Naive thymus-derived CD8-positive, alpha-beta T cell (primary cell): Measurements from ENCODE around the gene PYGB. TPM values are rescaled to one million over a fixed set of nuclear protein-coding genes. Genes with fewer than 3 reads are reported as not detected.
A peak's percentile ranks its signal among the peaks of the same experiment; 100 is the strongest.

Source experiments
- ATAC-seq, 2 donors: fragments of 150-1000 bp; cut with Tn5 transposase in 1 of 2; sonication (Bioruptor Pico), chemical (Tn5 transposase) in 1 of 2; 1 replicate in 1 of 2; 2 replicates in 1 of 2; pipeline ENCODE4 v1.10.0; 2021; ENCODE audit warnings: mild to moderate bottlenecking in 2 of 2, moderate library complexity in 2 of 2
- POLR2A ChIA-PET: fragments of 350-600 bp; sonication (Branson Sonifier 250); formaldehyde crosslinking; loops from one replicate; lab custom pipeline; 2021; ENCODE audit warnings: antibody characterized with exemption; lab: Charles Lee
- DNase-seq, 10 donors: peaks; one replicate each; pipeline versions ENCODE4 v3.0.0 to v3.0.0-alpha.2; 2020 to 2022
- H3K27ac Mint-ChIP-seq, 10 donors: one replicate each; pipeline ENCODE4 v1.8.0; 2020 to 2022; ENCODE audit warnings: mild to moderate bottlenecking in 10 of 10, mixed read lengths in 10 of 10, moderate library complexity in 4 of 10, inconsistent platforms in 1 of 10
- H3K27me3 Mint-ChIP-seq, 5 donors: one replicate each; pipeline ENCODE4 v1.8.0; 2021 to 2022; ENCODE audit warnings: mixed read lengths in 5 of 5
- H3K36me3 Mint-ChIP-seq, 3 donors: one replicate each; pipeline ENCODE4 v1.8.0; 2020 to 2022; ENCODE audit warnings: mixed read lengths in 3 of 3, mild to moderate bottlenecking in 2 of 3, inconsistent platforms in 1 of 3
- H3K4me1 Mint-ChIP-seq, 4 donors: one replicate each; pipeline ENCODE4 v1.8.0; 2021 to 2022; ENCODE audit warnings: mixed read lengths in 4 of 4
- H3K4me3 Mint-ChIP-seq, 10 donors: one replicate each; pipeline ENCODE4 v1.8.0; 2020 to 2022; ENCODE audit warnings: mild to moderate bottlenecking in 10 of 10, mixed read lengths in 10 of 10, moderate library complexity in 6 of 10, inconsistent platforms in 1 of 10
- H3K9me3 Mint-ChIP-seq, 9 donors: one replicate each; pipeline ENCODE4 v1.8.0; 2020 to 2022; ENCODE audit warnings: mixed read lengths in 9 of 9, mild to moderate bottlenecking in 3 of 9, inconsistent platforms in 1 of 9, moderate library complexity in 1 of 9
- polyA plus RNA-seq, 3 donors: library from polyadenylated mRNA; unstranded; fragments of 300-500 nt; fragmentation: Illumina TruSeq; gene quantifications; one replicate each; pipeline ENCODE4 v1.2.3, GENCODE V29; 2021
- total RNA-seq, 8 experiments: library from RNA in 2 of 8; stranded (reverse) in 2 of 8; gene quantifications; one replicate each; pipeline ENCODE4 v1.2.3 and lab custom pipeline; 2021 to 2026

The PYGB gene
- total and polyA plus RNA-seq, 5 experiments from 2014 or later, result 39.9 to 107 (median 54.4) TPM

DNA sequence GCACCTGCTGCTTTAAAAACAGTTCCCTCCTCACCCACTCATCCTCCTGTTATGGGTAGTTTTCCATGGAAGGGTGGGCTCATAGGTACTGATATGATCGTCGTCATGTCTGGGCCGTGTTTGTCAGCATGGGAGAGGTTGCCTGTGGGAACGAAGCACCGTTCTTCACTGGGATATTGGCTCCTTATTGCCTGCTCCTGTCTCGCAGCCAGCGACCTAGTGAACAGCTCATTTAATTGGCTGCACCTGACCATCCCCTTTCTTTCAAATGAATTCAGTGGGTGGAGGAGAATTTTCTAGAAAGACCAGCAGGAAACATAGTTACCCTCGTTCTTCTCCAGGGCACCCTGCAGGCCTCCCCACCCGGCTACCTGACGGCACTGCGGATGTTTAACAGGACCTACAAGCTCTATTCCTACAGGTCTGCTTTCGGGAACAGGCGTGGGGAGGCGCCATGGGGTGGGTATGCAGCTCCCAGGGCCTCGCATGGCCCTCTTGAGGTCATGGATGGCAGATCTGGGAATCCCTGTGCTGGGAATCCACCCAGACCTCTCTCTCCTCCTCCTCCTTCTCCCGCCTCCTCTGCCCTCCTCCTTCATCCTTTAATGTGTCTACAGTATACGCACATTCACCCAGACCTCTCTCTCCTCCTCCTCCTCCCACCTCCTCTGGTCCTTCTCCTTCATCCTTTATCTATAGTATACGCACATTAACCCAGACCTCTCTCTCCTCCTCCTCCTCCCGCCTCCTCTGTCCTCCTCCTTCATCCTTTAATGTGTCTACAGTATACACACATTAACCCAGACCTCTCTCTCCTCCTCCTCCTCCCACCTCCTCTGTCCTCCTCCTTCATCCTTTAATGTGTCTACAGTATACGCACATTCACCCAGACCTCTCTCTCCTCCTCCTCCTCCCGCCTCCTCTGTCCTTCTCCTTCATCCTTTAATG, 30.4 kb upstream of the PYGB start:
- Mint-ChIP-seq H3K9me3 (no peaks in the 10 kb centered on the region), H3K4me1 (peaks cover 0 to 6% (median 0%) of the 10 kb centered on the region in 4 donors), H3K4me3 (no peak overlapping the region), H3K36me3 (peaks cover 0 to 40% (median 15%) of the 10 kb centered on the region in 3 donors), H3K27ac (peak overlapping the region in 1 of 10 donors; percentile 37), H3K27me3 (no peaks in the 10 kb centered on the region)
- DNase-seq (no peak), ATAC-seq (no peak)
- POLR2A ChIA-PET, result no interaction called here

DNA sequence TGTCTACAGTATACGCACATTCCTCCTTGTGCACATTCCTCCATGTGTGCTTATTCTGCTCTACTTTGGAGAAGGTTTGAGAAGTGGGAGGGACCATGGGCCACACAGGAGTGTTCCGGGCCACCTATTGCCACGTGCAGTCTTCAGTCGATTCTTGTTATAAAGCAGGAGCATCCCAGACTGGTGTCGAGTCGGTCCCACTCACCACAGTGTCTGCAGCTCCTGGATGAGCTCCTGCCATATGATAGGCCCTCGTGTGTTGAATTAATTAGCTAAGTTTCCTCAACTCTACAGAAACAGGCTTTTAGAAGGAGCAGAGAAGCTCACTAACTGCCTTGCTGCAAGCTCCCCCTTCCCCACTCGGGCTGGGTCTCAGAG, 29.8 kb upstream of the PYGB start:
- peak overlapping the region in 2 of 10 donors; percentile 37 to 40 for H3K27ac Mint-ChIP-seq
- no peaks in the 10 kb centered on the region for H3K27me3 Mint-ChIP-seq
- POLR2A ChIA-PET, result no interaction called here
- H3K9me3 Mint-ChIP-seq, result no peaks in the 10 kb centered on the region
- ATAC-seq, result no peak
- H3K36me3 Mint-ChIP-seq, result peaks cover 0 to 40% (median 15%) of the 10 kb centered on the region in 3 donors
- DNase-seq, result no peak
- H3K4me3 Mint-ChIP-seq, result no peak overlapping the region
- peaks cover 0 to 6% (median 0%) of the 10 kb centered on the region in 4 donors for H3K4me1 Mint-ChIP-seq

DNA sequence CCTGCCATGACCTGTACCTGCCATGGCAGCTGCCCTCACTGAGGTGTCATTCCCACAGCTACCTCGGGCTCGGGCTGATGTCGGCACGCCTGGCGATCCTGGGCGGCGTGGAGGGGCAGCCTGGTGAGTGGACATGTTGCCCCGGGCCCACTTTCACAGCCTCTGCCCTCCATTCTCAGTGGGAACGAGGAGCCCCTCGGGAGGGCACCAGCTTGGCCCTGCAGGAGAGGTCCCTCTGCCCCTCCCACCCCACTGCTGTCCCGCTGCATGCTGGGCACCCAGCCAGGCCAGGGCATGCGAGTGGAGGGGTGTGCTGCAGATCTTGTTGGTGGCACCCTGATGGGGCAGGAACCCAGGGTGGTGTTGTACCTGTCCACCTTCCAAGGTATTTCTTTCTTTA, 29.4 kb upstream of the PYGB start:
- ATAC-seq (no peak), DNase-seq (no peak)
- Mint-ChIP-seq H3K4me3 (no peak overlapping the region), H3K27me3 (no peaks in the 10 kb centered on the region), H3K27ac (no peak overlapping the region), H3K4me1 (peaks cover 0 to 6% (median 0%) of the 10 kb centered on the region in 4 donors), H3K36me3 (peaks cover 0 to 37% (median 13%) of the 10 kb centered on the region in 3 donors), H3K9me3 (no peaks in the 10 kb centered on the region)
- POLR2A ChIA-PET, result no interaction called here

DNA sequence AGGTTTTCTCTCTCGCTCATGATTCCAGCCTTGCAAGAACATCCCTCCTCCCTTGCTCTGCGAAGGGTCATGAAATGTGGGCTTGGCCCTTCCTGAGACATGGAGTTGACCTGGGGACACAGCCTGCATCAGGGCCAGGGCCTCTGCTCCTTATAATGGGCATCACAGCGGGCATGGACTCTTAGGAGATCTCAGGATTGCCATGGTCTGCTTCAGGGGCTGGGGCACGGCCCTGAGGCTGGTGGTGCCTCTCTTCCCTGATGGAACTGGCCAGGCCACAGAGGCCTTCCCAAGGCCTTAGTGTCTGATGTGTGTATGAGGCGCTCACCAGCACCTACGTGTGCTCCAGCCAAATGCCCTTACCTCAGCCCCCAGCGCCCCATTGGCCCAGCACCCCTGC, 28.5 kb upstream of the PYGB start:
- H3K36me3 Mint-ChIP-seq, result peaks cover 0 to 34% (median 11%) of the 10 kb centered on the region in 3 donors
- no peaks in the 10 kb centered on the region for H3K27me3 Mint-ChIP-seq
- no peak for ATAC-seq
- POLR2A ChIA-PET, result no interaction called here
- peaks cover 0 to 6% (median 0%) of the 10 kb centered on the region in 4 donors for H3K4me1 Mint-ChIP-seq
- H3K9me3 Mint-ChIP-seq, result no peaks in the 10 kb centered on the region
- no peak for DNase-seq
- H3K4me3 Mint-ChIP-seq, result no peak overlapping the region
- H3K27ac Mint-ChIP-seq, result peak overlapping the region in 4 of 10 donors; percentile 23 to 62 (median 38)

DNA sequence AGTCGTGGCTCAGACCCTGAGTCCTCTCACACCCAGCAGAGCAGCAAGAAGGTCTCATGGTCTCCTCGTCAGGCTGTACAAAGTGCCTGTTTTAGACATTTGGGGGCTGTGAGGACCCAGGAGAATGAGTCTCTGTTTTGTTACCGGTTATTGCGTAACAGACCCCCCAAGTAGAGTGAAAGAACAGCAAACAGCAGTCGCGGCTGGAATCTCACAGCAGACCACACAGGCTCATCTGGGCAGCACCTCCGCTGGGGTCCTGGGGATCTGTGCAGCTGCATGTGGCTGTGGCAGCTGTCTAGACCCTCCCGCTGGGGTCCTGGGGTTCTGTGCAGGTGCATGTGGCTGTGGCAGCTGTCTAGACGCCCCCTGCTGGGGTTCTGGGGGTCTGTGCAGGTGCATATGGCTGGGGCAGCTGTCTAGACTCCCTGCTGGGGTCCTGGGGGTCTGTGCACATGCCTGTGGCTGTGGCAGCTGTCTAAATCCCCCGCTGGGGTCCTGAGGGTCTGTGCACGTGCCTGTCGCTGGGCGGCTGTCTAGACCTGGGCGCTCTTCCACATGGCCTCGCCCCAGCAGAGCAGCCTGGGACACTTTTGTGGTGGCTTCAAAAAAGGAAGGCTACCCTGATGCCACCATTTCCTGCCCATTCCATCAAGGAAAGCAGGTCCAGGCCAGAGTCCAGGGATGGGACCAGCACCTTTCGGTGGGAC, 27.7 kb upstream of the PYGB start:
- POLR2A ChIA-PET, result interaction anchor here (1.1 kb wide), 1 partner anchor 30 kb away, joined by 3 read pairs; no protein-coding TSS in a partner anchor
- Mint-ChIP-seq H3K27me3 (no peaks in the 10 kb centered on the region), H3K36me3 (peaks cover 0 to 30% (median 11%) of the 10 kb centered on the region in 3 donors), H3K9me3 (no peaks in the 10 kb centered on the region), H3K4me3 (no peak overlapping the region), H3K4me1 (peaks cover 0 to 6% (median 0%) of the 10 kb centered on the region in 4 donors), H3K27ac (peak overlapping the region in 2 of 10 donors; percentile 23 to 47)
- ATAC-seq (peak in 1 of 2 donors; percentile 57), DNase-seq (peak in 2 of 10 donors; percentile 9 to 15)

DNA sequence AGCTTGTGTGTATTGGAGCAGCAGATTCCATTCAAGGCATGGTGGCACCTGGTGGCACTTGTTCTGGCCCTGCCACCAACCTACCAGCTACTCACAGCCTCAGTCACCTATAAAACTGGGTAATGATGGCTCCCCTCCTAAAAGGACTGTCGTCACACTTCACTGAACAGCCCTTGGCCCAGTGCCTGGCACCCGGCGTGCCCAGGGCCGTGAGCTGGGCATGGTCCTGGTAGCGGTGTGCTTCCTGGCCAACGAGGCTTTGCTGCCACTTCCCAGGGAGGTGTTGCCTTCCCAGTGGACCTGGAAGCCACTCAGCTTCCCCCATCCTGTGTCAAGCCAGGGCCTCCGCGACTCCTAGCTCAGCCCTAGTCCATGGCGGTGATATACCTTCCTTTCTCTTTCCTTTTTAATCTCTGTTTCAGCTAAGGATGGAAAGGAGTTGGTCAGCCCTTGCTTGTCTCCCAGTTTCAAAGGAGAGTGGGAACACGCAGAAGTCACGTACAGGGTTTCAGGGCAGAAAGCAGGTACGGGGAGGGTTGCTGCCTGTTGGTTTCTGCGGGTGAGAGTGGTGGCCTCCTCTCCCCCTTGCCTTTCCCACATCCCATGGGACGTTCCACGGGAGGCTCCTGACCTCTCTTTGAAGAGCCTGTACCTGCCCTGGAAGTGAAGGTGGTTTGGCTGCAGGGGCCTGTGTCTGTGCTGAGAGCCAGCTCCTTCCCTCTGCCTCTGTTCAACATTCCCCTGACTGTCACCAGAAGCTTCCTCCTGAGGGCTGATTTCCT, 26.9 kb upstream of the PYGB start:
- POLR2A ChIA-PET, result interaction anchor here (1.1 kb wide), 1 partner anchor 29 kb away, joined by 3 read pairs; no protein-coding TSS in a partner anchor
- no peak overlapping the region for H3K4me3 Mint-ChIP-seq
- H3K27ac Mint-ChIP-seq, result peak overlapping the region in 1 of 10 donors; percentile 63
- H3K27me3 Mint-ChIP-seq, result no peaks in the 10 kb centered on the region
- H3K4me1 Mint-ChIP-seq, result peaks cover 0 to 4% (median 0%) of the 10 kb centered on the region in 4 donors
- H3K9me3 Mint-ChIP-seq, result no peaks in the 10 kb centered on the region
- H3K36me3 Mint-ChIP-seq, result peaks cover 0 to 28% (median 4%) of the 10 kb centered on the region in 3 donors
- ATAC-seq (no peak), DNase-seq (no peak)

DNA sequence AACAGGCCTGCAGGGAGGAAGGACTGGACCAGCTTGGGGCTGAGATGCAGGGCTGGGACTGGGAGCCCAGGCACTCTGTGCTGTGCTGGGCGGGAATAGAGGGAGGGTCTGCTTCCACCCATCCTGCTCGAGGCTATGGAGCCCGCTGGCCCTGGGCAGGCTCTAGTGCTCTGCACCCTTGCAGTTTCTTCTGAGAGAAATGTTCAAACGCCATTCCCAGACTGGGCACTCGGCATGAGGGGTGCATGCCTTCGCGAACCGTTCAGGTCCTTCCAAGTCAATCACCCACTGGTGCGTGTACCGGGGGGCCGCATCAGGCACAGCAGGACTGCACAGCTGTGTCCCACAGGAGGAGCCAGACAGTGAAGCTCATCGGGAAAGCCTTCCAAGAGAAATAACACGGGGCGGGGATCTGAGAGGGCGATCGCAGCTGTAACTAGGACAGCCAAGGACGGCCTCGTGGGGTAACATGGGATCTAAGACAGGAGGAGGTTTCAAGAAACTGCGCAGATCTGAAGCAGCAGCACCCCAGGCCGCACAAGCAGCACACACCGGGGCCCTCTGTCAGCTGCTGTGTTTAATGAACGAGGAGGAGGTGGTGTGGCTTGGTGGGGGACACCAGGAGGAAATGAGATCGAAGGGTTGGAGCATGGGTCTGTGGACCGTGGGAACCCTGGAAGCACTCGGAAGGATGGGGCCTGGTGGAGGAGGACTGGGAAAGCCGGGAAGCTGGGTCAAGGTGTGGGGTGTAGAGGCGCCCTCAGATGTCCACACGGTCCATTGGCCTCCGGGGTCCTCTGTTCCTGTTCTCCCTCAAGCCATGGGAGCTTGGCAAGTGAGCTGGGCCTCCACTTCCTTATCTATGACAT, 26.1 kb upstream of the PYGB start:
- Mint-ChIP-seq H3K27ac (peak overlapping the region in 3 of 10 donors; percentile 63 to 83 (median 69)), H3K36me3 (peaks cover 0 to 25% (median 0%) of the 10 kb centered on the region in 3 donors), H3K9me3 (no peaks in the 10 kb centered on the region), H3K4me1 (peaks cover 0 to 4% (median 0%) of the 10 kb centered on the region in 4 donors), H3K27me3 (no peaks in the 10 kb centered on the region), H3K4me3 (no peak overlapping the region)
- POLR2A ChIA-PET, result interaction anchor here (0.7 kb wide), 1 partner anchor 22 kb away, joined by 3 read pairs; no protein-coding TSS in a partner anchor
- ATAC-seq, result no peak
- no peak for DNase-seq

DNA sequence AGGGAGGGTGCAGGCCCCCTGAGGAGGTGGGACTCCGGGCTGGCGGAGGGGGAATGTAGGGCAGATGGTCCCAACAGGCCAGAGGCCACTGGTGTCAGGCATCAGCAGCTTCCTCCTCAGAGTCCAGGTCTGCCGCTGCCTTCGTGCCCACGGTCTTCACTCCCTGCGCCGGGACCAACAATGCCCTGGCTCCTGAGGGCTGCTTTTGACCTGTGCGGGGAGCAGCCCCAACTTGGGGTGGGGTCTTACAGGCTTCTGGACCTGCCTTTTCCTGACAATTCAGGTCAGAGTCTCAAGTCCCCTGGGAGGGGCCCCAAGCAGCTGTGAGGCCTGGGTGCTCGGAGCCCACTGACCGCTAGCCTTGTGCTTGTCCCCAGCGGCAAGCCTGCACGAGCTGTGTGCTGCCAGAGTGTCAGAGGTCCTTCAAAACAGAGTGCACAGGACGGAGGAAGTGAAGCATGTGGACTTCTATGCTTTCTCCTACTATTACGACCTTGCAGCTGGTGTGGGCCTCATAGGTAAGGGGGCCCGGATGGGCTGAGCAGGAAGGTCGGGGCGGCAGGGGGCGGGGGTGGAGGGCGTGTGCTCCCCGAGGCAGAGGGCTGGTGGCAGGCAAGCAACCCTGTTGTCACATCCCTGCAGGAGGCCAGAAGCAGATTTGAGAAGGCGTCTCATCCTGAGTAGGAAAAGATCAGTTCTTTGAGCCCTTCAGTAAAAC, 25.3 kb upstream of the PYGB start:
- Mint-ChIP-seq H3K4me1 (peaks cover 0 to 4% (median 0%) of the 10 kb centered on the region in 4 donors), H3K9me3 (no peaks in the 10 kb centered on the region), H3K36me3 (peaks cover 0 to 20% (median 0%) of the 10 kb centered on the region in 3 donors), H3K27me3 (no peaks in the 10 kb centered on the region), H3K27ac (peak overlapping the region in 2 of 10 donors; percentile 33 to 67), H3K4me3 (no peak overlapping the region)
- DNase-seq, result no peak
- POLR2A ChIA-PET, result interaction anchor here (0.7 kb wide), 1 partner anchor 23 kb away, joined by 3 read pairs; no protein-coding TSS in a partner anchor
- ATAC-seq, result no peak

DNA sequence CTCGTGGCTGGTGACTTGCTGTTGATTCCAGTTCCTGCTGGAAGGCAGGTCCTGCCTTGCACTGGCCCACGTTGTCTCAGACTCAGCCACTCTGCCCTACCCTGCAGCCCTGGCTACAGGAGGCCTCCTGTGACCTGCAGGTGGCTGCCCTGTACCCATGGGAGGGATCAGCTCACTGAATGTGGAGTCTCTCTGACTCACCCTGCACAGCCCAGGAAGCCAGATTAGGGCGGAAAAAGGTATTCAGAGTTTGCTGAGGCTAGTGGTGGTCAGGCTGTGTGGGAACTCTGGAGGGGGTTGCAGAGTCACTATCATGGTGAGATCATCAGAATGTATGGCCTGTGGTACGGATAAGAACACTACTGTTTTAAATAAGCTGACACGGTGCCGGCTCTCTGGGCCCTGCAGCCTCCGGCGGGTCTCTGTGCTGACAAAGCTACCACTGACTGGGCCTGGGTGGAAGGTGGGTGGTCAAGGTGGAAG, 24.7 kb upstream of the PYGB start:
- H3K36me3 Mint-ChIP-seq, result peaks cover 0 to 15% (median 0%) of the 10 kb centered on the region in 3 donors
- DNase-seq (no peak), ATAC-seq (no peak)
- H3K9me3 Mint-ChIP-seq, result no peaks in the 10 kb centered on the region
- H3K27ac Mint-ChIP-seq, result peak overlapping the region in 6 of 10 donors; percentile 21 to 67 (median 41)
- H3K4me1 Mint-ChIP-seq, result peaks cover 0 to 4% (median 0%) of the 10 kb centered on the region in 4 donors
- H3K4me3 Mint-ChIP-seq, result no peak overlapping the region
- no peaks in the 10 kb centered on the region for H3K27me3 Mint-ChIP-seq
- POLR2A ChIA-PET, result interaction anchor here (0.7 kb wide), 1 partner anchor 28 kb away, joined by 3 read pairs; the partner anchor contains the start of gene ENTPD6

DNA sequence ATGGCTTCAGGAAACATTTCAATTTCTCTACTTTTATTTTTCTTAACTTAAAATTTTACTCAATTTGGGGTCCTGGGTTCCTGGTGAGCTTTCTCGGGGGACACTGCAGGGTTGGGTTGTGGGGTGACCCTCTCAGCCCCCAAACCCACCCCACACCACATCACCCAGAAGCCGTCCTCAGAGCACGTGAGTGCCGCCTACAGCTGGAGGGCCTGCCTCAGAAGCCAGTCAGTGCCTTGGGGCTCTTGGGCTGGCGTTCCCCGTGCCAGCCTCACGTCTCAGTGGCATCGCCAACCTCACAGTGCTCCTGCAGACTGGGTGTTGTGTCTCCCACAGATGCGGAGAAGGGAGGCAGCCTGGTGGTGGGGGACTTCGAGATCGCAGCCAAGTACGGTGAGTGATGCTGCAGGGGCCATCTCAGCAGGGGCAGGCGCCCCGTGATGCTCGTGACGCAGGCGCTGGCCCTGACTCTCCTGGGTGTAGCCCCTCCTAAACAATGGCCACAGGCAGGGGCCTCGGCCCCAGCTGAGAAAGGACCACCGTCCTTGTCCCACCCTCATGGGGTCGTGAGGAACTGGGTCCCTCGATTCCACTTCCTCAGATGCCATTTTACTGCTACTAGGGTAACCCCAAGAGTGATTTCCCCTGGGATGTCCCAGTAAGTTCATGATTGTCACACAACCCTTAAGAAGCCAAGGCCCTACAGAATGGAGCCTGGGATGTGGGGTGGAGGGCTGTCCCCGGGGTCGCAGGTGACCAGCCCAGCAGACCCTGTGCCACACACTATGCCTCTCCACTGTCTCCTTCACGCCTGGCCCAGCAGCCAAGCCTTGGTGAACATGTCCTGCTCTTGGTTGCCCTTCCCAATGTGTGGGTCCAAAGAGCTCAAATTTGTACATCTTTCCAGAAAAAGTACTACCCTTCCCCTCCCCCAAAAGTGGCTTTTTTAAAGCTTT, 23.8 kb upstream of the PYGB start:
- Mint-ChIP-seq H3K9me3 (no peaks in the 10 kb centered on the region), H3K27me3 (no peaks in the 10 kb centered on the region), H3K27ac (no peak overlapping the region), H3K36me3 (peaks cover 0 to 13% (median 0%) of the 10 kb centered on the region in 3 donors), H3K4me1 (peaks cover 0 to 4% (median 0%) of the 10 kb centered on the region in 4 donors), H3K4me3 (no peak overlapping the region)
- POLR2A ChIA-PET, result interaction anchor here (0.6 to 0.7 kb wide), 3 partner anchors 29 to 475 kb away, joined by 3 to 4 read pairs (median 3); partner anchors contain the start of gene ENTPD6
- no peak for DNase-seq
- no peak for ATAC-seq
